Measurements from ENCODE around the gene TUBA3E.

GRCh38 chr2:130246430-130246829, 48.2 kb upstream of the TUBA3E start:
- TF ChIP-seq MYC (IDR thresholded peaks at IDR 0.05; ENCODE audit: low read depth, low read length) (no peak), CTCF (IDR thresholded peaks at IDR 0.05; ENCODE audit: low read depth, low read length) (no peak)
